SK-N-SH (cell line): ENCODE results near the gene CKS1B. TPM values are rescaled to one million over a fixed set of nuclear protein-coding genes. Genes with fewer than 3 reads are reported as not detected.
"Not testable (repeated sequence)": the region's sequence is repeated elsewhere in the genome, so short reads cannot be mapped to it uniquely, and the experiment has no call there.

Experiments
- CTCF ChIA-PET: fragments of 300-600, 350-600 bp; formaldehyde crosslinking; extraction: SDS; loops from one replicate; lab custom pipeline; 2021; lab: Yijun Ruan, JAX
- POLR2A ChIA-PET: fragments of 350-600 bp; sonication (Branson Sonifier 250); formaldehyde crosslinking; extraction: SDS; loops from one replicate; lab custom pipeline; 2020; ENCODE audit warnings: antibody characterized with exemption, inconsistent platforms; lab: Yijun Ruan, JAX
- DNase-seq: peaks from one replicate; pipeline ENCODE4 v3.0.0; 2012
- H2AFZ ChIP-seq: fragments of 200-600 bp; sonication (generic); 2 replicates; pipeline ENCODE4 v1.8.1; 2016; ENCODE audit warnings: antibody characterized with exemption, mild to moderate bottlenecking, low read depth
- H3F3A ChIP-seq: fragments of 200-600 bp; sonication (generic); replicated peaks from 2 replicates; pipeline ENCODE3; 2016; ENCODE audit warnings: antibody characterized with exemption, mild to moderate bottlenecking; ENCODE audit not compliant: insufficient read depth
- H3K27ac ChIP-seq, 2 experiments: fragments of 200-500 bp in 1 of 2; fragments of 200-600 bp in 1 of 2; sonication (Bioruptor generic) in 1 of 2; sonication (generic), shearing (Covaris generic) in 1 of 2; 2 replicates each; pipeline versions ENCODE4 v1.5.1 to v1.6.1; 2014 to 2016; ENCODE audit warnings: low read depth in 2 of 2, inconsistent platforms in 1 of 2, low read length in 1 of 2, mild to moderate bottlenecking in 1 of 2, mixed read lengths in 1 of 2
- H3K27me3 ChIP-seq: fragments of 200-600 bp; sonication (generic), shearing (Covaris generic); 2 replicates; pipeline ENCODE4 v1.6.1; 2016; ENCODE audit warnings: mixed run types; ENCODE audit not compliant: insufficient read depth
- H3K36me3 ChIP-seq, 2 experiments: fragments of 200-500 bp in 1 of 2; fragments of 200-600 bp in 1 of 2; sonication (Bioruptor generic) in 1 of 2; sonication (generic) in 1 of 2; replicated peaks in 1 of 2; 2 replicates each; pipeline versions ENCODE3 to v1.5.1; 2014 to 2016; ENCODE audit warnings: low read length in 1 of 2, mild to moderate bottlenecking in 1 of 2; ENCODE audit not compliant: insufficient read depth in 2 of 2, control insufficient read depth in 1 of 2
- H3K4me1 ChIP-seq, 2 experiments: fragments of 200-500 bp in 1 of 2; fragments of 200-600 bp in 1 of 2; sonication (Bioruptor generic) in 1 of 2; sonication (generic), shearing (Covaris generic) in 1 of 2; 2 replicates each; pipeline versions ENCODE4 v1.5.1 to v1.6.1; 2014 to 2016; ENCODE audit warnings: low read depth in 1 of 2, low read length in 1 of 2, mixed run types in 1 of 2; ENCODE audit not compliant: insufficient read depth in 2 of 2, control insufficient read depth in 1 of 2
- H3K4me2 ChIP-seq: fragments of 200-600 bp; sonication (generic), shearing (Covaris generic); 2 replicates; pipeline ENCODE4 v1.6.1; 2017; ENCODE audit warnings: mixed run types
- H3K4me3 ChIP-seq, 2 experiments: fragments of 200-500 bp in 1 of 2; fragments of 200-600 bp in 1 of 2; sonication (Bioruptor generic) in 1 of 2; sonication (generic), shearing (Covaris generic) in 1 of 2; 2 replicates each; pipeline versions ENCODE4 v1.5.1 to v1.8.1; 2014 to 2016; ENCODE audit warnings: low read depth in 2 of 2, inconsistent platforms in 1 of 2, low read length in 1 of 2, mild to moderate bottlenecking in 1 of 2, mixed read lengths in 1 of 2, moderate library complexity in 1 of 2
- H3K79me2 ChIP-seq: fragments of 200-600 bp; sonication (generic); 2 replicates; pipeline ENCODE4 v1.8.1; 2017; ENCODE audit warnings: mild to moderate bottlenecking; ENCODE audit not compliant: insufficient read depth
- H3K9ac ChIP-seq: fragments of 200-600 bp; sonication (generic); 2 replicates; pipeline ENCODE4 v1.6.1; 2017; ENCODE audit warnings: mixed run types
- H3K9me2 ChIP-seq: fragments of 200-600 bp; sonication (generic); 2 replicates; pipeline ENCODE4 v1.6.1; 2017; ENCODE audit warnings: mixed run types
- H3K9me3 ChIP-seq: fragments of 200-600 bp; sonication (generic); 2 replicates; pipeline ENCODE4 v1.6.1; 2017; ENCODE audit warnings: mixed run types, mild to moderate bottlenecking, moderate library complexity
- H4K20me1 ChIP-seq: fragments of 200-600 bp; sonication (generic); 2 replicates; pipeline ENCODE4 v1.6.1; 2017; ENCODE audit warnings: mild to moderate bottlenecking, mixed run types; ENCODE audit not compliant: insufficient read depth
- EP300 ChIP-seq, 2 experiments: IDR thresholded peaks; 2 replicates each; pipeline versions ENCODE4 v1.4.0 to v1.6.1; 2012; ENCODE audit warnings: borderline replicate concordance in 1 of 2, low read depth in 1 of 2, low read length in 1 of 2
- MXI1 ChIP-seq: IDR thresholded peaks from 2 replicates; pipeline ENCODE4 v1.6.1; 2012; ENCODE audit warnings: mild to moderate bottlenecking, low read depth, low read length, improper control_type of control experiment
- NRF1 ChIP-seq: IDR thresholded peaks from 2 replicates; pipeline ENCODE4 v1.6.1; 2012; ENCODE audit warnings: low read depth, mild to moderate bottlenecking, low read length
- POLR2AphosphoS5 ChIP-seq: IDR thresholded peaks from 2 replicates; pipeline ENCODE4 v1.6.1; 2012; ENCODE audit warnings: low read depth, low read length
- RAD21 ChIP-seq: IDR thresholded peaks from 2 replicates; pipeline ENCODE4 v1.6.1; 2012; ENCODE audit warnings: mild to moderate bottlenecking, low read length
- RXRA ChIP-seq: IDR thresholded peaks from 2 replicates; pipeline ENCODE4 v1.4.0; 2012; ENCODE audit warnings: low read depth, mild to moderate bottlenecking, borderline replicate concordance
- SMC3 ChIP-seq: IDR thresholded peaks from 2 replicates; pipeline ENCODE4 v1.6.1; 2012; ENCODE audit warnings: low read depth, low read length, improper control_type of control experiment
- TAF1 ChIP-seq: IDR thresholded peaks from 2 replicates; pipeline ENCODE4 v1.6.1; 2012; ENCODE audit warnings: low read depth, mild to moderate bottlenecking, low read length, moderate library complexity, borderline replicate concordance
- WGBS: methylation state at CpG from one replicate; pipeline ENCODE4 v1.1.6; 2017; ENCODE audit warnings: low lambda C conversion rate; 5-methylcytosine and 5-hydroxymethylcytosine counted together
- polyA plus RNA-seq, 3 experiments: library from polyadenylated mRNA; depleted of rRNA; stranded (reverse); fragments of >200 nt; gene quantifications; 2 replicates each; pipeline ENCODE4 v1.2.3, GENCODE V29; 2012
- TF ChIP-seq, protein P1 (sequence below): fragments of 200-600 bp; sonication (generic); IDR thresholded peaks from 2 replicates; pipeline ENCODE4 v1.6.1; 2017; ENCODE audit warnings: antibody characterized with exemption, mild to moderate bottlenecking, moderate library complexity

The CKS1B gene
- polyA plus RNA-seq, 1 of the 3 experiments (the other 2 are of a cell fraction) = 308 TPM

DNA sequence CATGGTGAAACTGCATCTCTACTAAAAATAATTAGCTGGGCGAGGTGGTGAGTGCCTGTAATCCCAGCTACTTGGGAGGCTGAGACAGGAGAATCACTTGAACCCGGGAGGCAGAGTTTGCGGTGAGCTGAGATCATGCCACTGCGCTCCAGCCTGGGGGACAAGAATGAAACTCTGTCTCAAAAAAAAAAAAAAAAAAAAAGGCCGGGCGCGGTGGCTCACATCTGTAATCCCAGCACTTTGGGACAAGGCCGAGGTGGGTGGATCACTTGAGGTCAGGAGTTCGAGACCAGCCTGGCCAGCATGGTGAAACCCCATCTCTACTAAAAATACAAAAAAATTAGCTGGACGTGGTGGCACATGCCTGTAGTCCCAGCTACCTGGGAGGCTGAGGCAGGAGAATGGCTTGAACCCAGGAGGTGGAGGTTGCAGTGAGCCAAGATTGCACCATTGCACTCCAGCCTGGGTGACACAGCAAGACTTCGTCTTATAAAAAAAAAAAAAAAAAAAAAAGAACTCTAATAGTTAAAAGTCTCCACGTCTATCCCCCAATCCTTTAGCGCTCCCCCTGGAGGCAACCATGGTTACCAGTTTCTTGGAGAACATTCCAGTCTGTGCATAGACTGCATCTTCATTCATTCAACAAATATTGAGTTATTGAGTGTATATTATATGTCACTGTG, 21.0 kb downstream of the CKS1B start:
- peaks cover 14% of the 10 kb centered on the region for H3F3A ChIP-seq
- not testable (repeated sequence) for DNase-seq

DNA sequence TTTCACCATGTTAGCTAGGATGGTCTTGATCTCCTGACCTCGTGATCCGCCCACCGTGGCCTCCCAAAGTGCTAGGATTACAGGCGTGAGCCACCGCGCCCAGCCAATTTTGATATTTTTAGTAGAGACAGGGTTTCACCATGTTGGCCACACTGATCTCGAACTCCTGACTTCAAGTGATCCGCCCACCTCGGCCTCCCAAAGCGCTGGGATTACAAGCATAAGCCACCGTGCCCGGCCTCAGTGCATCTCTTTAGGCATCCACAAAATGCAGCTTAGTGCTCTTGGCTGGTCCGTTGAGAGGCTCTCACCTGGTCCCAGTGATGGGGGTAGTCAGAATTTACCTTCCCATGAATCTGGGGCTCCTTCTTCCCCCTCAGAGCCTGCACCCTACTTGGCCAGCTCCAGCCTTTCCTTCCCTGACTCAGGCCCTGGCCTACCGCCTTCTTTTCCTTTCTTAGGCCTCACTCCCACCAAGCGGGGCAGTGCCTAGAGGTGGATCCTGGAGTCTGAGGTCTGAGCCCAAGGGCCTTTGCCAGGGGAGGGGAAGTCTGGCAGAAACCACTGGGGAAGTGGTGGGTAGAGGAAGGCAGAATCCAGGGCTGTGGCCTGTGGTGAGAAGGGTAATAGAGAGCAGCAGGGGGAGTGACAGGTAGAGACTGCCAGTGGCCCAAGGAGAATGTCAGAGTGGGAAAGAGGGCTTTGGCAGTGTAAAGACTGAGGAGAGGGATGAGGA, 22.7 kb downstream of the CKS1B start:
- no peak overlapping the region for H3K9ac ChIP-seq
- H2AFZ ChIP-seq = no peak overlapping the region
- peaks cover 13 to 27% of the 10 kb centered on the region in 2 experiments for H3K4me1 ChIP-seq
- no peaks in the 10 kb centered on the region for H3K27me3 ChIP-seq
- H3F3A ChIP-seq = peaks cover 23% of the 10 kb centered on the region
- H4K20me1 ChIP-seq = no peaks in the 10 kb centered on the region
- H3K9me3 ChIP-seq = no peaks in the 10 kb centered on the region
- POLR2A ChIA-PET = interaction anchor here (1.1 to 1.2 kb wide), 2 partner anchors 28 to 41 kb away, joined by 3 read pairs; partner anchors contain the start of gene PBXIP1
- H3K4me3 ChIP-seq = no peak overlapping the region
- peaks cover 3% of the 10 kb centered on the region; the same call in 1 of the 2 replicates for H3K79me2 ChIP-seq
- no peaks in the 10 kb centered on the region for H3K9me2 ChIP-seq
- no peak for DNase-seq
- 91% methylated on average over 15 of the region's 15 CpGs for WGBS
- H3K4me2 ChIP-seq = no peak overlapping the region
- H3K27ac ChIP-seq = no peak overlapping the region
- CTCF ChIA-PET = interaction anchor here (1.0 to 14.0 kb wide), 10 partner anchors 18 to 327 kb away, joined by 3 to 640 read pairs (median 5); partner anchors contain the start of genes CKS1B, FLAD1, PBXIP1 and PYGO2
- H3K36me3 ChIP-seq = no peaks in the 10 kb centered on the region
- no peak for TF ChIP-seq EP300 (IDR thresholded peaks at IDR 0.05; ENCODE audit: borderline replicate concordance in 1 of 2, low read depth in 1 of 2, low read length in 1 of 2)
- TF ChIP-seq NRF1 = no peak
- no peak for TF ChIP-seq RXRA
- TF ChIP-seq TAF1 = no peak
- TF ChIP-seq MXI1 = no peak
- TF ChIP-seq POLR2AphosphoS5 = no peak

More for the DNA sequence above, 21.0 kb downstream of the CKS1B start:
- peaks cover 13 to 27% of the 10 kb centered on the region in 2 experiments for H3K4me1 ChIP-seq
- H3K4me3 ChIP-seq, H2AFZ ChIP-seq, H3K79me2 ChIP-seq, H4K20me1 ChIP-seq, H3K36me3 ChIP-seq, H3K27me3 ChIP-seq: not testable (repeated sequence)
- CTCF ChIA-PET = interaction anchor here (0.7 to 14.0 kb wide), 15 partner anchors 19 to 326 kb away, joined by 3 to 640 read pairs (median 5); partner anchors contain the start of genes ADAM15, CKS1B, FLAD1 and PBXIP1
- TF ChIP-seq EP300 (IDR thresholded peaks at IDR 0.05; ENCODE audit: borderline replicate concordance in 1 of 2, low read depth in 1 of 2, low read length in 1 of 2) = peak in 1 of 2 experiments; percentile 11; a peak in 1 of 4 replicates
- TF ChIP-seq, protein P1, sequence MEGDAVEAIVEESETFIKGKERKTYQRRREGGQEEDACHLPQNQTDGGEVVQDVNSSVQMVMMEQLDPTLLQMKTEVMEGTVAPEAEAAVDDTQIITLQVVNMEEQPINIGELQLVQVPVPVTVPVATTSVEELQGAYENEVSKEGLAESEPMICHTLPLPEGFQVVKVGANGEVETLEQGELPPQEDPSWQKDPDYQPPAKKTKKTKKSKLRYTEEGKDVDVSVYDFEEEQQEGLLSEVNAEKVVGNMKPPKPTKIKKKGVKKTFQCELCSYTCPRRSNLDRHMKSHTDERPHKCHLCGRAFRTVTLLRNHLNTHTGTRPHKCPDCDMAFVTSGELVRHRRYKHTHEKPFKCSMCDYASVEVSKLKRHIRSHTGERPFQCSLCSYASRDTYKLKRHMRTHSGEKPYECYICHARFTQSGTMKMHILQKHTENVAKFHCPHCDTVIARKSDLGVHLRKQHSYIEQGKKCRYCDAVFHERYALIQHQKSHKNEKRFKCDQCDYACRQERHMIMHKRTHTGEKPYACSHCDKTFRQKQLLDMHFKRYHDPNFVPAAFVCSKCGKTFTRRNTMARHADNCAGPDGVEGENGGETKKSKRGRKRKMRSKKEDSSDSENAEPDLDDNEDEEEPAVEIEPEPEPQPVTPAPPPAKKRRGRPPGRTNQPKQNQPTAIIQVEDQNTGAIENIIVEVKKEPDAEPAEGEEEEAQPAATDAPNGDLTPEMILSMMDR = peak; percentile 67
- TF ChIP-seq RAD21 = peak; percentile 39; the same call in 1 of the 2 replicates
- peak; percentile 23; the same call in 1 of the 2 replicates for TF ChIP-seq SMC3
- TF ChIP-seq, all 33 proteins: peak for 4; not testable (repeated sequence) for 29
- POLR2A ChIA-PET = interaction anchor here (1.2 to 3.9 kb wide), 4 partner anchors 16 to 34 kb away, joined by 3 to 16 read pairs (median 5); partner anchors contain the start of genes PYGO2 and SHC1
- H3K4me2 ChIP-seq, H3K27ac ChIP-seq, H3K9me3 ChIP-seq, H3K9me2 ChIP-seq, H3K9ac ChIP-seq: not testable (repeated sequence)
- 69% methylated on average over 13 of the region's 13 CpGs for WGBS
